Measurements from ENCODE around the gene VPS72. TPM values are rescaled to one million over a fixed set of nuclear protein-coding genes. Genes with fewer than 3 reads are reported as not detected.

VPS72 gene
- total and polyA plus RNA-seq, 9 of the 15 experiments (the other 6 are each of a cell fraction or from before 2014, with no cell fraction given) = 7.2 to 131 (median 75.7) TPM

GRCh38 chr1:151164732-151165280 lies 25.2 kb downstream of the VPS72 start (continued):
- TF ChIP-seq, protein P1, sequence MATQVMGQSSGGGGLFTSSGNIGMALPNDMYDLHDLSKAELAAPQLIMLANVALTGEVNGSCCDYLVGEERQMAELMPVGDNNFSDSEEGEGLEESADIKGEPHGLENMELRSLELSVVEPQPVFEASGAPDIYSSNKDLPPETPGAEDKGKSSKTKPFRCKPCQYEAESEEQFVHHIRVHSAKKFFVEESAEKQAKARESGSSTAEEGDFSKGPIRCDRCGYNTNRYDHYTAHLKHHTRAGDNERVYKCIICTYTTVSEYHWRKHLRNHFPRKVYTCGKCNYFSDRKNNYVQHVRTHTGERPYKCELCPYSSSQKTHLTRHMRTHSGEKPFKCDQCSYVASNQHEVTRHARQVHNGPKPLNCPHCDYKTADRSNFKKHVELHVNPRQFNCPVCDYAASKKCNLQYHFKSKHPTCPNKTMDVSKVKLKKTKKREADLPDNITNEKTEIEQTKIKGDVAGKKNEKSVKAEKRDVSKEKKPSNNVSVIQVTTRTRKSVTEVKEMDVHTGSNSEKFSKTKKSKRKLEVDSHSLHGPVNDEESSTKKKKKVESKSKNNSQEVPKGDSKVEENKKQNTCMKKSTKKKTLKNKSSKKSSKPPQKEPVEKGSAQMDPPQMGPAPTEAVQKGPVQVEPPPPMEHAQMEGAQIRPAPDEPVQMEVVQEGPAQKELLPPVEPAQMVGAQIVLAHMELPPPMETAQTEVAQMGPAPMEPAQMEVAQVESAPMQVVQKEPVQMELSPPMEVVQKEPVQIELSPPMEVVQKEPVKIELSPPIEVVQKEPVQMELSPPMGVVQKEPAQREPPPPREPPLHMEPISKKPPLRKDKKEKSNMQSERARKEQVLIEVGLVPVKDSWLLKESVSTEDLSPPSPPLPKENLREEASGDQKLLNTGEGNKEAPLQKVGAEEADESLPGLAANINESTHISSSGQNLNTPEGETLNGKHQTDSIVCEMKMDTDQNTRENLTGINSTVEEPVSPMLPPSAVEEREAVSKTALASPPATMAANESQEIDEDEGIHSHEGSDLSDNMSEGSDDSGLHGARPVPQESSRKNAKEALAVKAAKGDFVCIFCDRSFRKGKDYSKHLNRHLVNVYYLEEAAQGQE (IDR thresholded peaks at IDR 0.05; ENCODE audit: borderline replicate concordance) = no peak
- TF ChIP-seq, protein P1 (CRISPR knock-in tag; IDR thresholded peaks at IDR 0.05; ENCODE audit: low read depth) = no peak
- no peak for TF ChIP-seq SETDB1 (IDR thresholded peaks at IDR 0.05; ENCODE audit: low read length)
- no peak for TF ChIP-seq MITF (IDR thresholded peaks at IDR 0.05)
- no peak for TF ChIP-seq ATF6 (CRISPR knock-in tag; IDR thresholded peaks at IDR 0.05)
- TF ChIP-seq ZNF583 (CRISPR knock-in tag; IDR thresholded peaks at IDR 0.05) = no peak
- peak; percentile 51; the same call in 1 of the 2 replicates for TF ChIP-seq CEBPG (CRISPR knock-in tag; IDR thresholded peaks at IDR 0.05)
- peak; percentile 69 to 74 for TF ChIP-seq CEBPG (tag; conservative IDR thresholded peaks at IDR 0.05 in 1 of 2, IDR thresholded peaks at IDR 0.05 in 1 of 2)
- TF ChIP-seq ZNF785 (CRISPR knock-in tag; IDR thresholded peaks at IDR 0.05) = no peak
- no peak for TF ChIP-seq NFE2L1 (tag; IDR thresholded peaks at IDR 0.05; ENCODE audit: borderline replicate concordance, low read depth)
- TF ChIP-seq SREBF1 (IDR thresholded peaks at IDR 0.05; ENCODE audit: borderline replicate concordance, low read depth, low read length) = peak; percentile 18; the same call in 1 of the 2 replicates
- TF ChIP-seq SRF (CRISPR knock-in tag; IDR thresholded peaks at IDR 0.05) = 0 out of 4 replicates have a peak, but pooled peaks of 1 of the 2 experiments have one; percentile 37
- no peak for TF ChIP-seq ARHGAP35 (IDR thresholded peaks at IDR 0.05; ENCODE audit: partially characterized antibody)

Data from K562 (cell line).